NCI-H1694 (cell line): ENCODE results near the gene OR10G3.

ENCODE experiments used
- DNase-seq: peaks from one replicate; lab custom pipeline; 2025; lab: John Stamatoyannopoulos, UW

The OR10G3 gene

DNA sequence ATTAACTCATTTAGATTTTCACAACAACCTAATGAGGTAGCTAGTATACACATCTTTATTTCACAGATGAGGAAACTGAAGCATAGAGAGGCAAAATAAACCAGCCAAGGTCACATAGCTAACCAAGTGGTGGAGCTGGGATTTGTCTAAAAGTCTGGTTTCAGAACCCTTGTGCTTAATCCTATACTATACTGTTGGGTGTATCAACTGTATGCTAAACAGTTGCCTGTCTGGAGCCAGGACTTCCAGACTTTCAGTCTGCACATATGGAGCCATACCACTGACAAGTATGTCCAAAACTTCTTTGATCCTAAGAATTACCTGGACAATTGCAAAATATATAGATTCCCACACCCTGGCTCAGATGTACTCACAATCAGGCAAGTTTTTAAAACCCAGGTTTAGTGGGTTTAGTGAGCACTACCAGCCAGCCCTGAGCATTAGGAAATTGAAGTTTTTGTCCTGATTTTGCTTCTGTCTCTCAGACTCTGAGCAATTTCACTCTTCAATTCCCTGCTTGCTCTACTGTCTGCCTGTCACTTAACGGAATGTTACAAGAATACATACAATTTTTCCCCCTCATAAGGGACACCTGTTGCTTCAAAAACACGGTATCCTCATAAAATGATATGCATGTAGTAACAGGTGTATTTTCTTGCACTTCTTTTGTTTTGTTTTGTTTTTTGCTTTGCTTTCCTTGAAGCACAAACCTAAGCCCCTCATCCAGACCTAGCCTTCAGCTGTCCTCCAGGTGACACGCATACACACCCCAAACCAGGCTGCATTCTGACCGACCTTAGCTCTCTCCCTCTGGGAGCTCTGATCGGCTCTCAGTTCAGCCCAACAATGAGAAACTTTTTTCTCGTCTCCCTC lies 44.1 kb downstream of the OR10G3 start:
- DNase-seq, result no peak

DNA sequence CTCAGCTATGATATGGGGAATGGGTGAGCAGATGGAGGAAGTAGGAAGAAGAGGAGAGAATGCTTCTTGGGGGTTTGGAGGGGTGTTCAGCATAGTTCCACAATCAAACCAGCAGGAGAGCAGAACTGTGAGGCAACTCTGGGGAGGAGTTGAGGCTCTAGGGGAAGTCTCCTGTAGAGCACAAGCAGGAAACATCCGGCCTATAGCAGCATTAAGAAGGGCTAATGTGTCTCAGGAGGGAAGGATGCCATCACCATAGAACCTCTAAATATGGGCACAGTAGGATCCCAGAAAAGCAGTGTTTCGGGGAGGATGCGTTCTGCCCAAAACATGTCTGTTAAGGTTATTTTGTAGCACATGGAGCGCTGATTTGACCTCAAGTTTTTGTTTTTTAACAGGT lies 45.3 kb downstream of the OR10G3 start:
- no peak for DNase-seq

DNA sequence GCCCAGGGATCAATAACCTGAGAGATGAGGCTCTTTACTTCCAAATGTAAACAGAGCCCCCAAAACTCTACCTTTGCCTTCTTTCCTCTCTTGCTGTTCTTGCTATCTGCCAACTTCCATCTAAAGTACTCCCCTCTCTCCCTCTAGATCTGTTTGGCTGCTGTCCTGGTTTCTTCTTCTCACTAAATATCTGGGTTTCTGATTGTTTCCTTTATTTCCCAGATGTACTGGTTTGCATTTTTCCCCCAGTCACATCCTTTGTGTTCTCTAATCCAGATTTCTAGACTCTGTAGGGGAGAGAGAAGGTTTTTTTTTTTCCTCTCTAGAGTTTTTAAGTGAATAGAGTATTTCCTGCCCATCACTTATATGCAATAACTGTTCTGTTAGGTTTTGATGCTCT lies 46.6 kb downstream of the OR10G3 start:
- no peak for DNase-seq

- DNase-seq, result no peak
These were observed 50.4 kb downstream of the OR10G3 start for GRCh38 chr14:21529515-21529914.

DNA sequence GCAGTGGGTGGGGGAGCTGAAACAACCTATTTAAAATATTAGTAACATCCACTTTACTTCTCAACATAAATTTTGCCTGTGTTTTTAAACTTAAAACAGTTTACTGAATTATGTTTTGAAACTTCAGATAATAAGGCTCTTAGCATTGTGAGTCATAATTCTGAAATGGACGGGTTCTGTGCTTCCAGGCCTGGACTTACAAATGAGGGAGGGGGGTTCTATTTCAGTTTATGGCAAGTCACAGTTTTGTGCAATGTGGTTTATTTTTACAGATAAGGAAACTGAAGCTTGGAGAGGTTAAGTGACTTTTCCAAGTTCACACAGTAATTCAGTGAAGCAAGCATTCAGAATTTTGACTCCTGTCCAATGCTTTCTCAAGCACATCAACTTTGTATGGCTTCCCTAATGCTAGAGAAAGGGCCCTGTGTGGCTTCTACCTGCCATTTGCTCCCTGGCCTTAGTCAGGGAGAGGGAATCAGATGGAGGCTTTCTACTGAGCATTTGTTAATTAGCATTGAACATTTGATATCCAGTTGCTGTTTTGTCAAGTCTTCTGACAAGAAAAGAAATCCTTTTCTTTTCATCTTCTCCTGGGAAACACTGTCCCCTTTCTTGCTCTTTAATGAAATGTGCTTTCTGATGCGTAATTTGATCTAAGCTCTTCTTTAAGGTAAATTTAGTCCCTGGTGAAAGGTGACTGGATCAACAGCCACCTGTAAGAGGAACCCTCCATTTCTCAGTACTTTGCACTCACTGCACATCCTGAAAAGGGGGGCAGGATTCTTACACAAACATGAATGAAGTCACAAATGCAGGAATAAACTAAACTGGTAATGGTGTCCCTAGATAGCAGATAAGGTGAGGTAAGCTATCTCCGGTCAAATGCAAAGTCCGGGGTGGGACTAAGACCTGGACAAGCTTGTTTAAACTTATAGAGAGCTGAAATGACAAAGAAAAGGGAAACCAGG lies 51.2 kb downstream of the OR10G3 start:
- DNase-seq, result no peak

- no peak for DNase-seq
These were observed 52.6 kb downstream of the OR10G3 start for GRCh38 chr14:21527318-21527679.

DNA sequence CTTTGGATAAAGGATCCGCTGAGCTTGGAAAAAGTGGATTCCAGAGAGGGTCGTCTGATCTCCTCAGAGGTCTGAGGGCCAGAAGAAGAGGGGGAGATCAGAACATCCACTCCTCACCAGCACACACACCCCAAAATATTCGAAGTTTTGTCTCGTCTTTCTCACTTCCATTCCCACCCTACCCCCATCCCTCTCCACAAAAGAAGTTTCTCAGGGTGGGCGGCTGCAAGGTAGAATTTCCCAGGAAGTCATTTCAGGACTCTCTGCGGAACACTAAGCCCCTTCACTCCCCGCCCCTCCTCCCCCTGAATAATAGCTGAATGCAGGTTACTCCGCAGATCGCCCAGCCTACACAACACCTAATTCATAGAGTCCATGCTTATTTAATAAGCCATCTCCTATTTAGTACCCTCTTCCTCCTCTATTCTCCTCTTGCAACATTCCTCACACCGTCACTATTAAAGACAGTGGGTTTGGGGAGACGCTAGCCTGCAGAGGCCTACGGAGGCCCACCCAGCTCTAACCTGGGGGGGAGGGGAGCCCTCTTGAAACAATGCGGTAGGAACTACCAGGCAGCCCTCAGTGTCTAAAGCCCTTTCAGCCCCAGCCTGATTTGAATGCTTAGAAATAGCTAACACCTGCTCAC lies 53.1 kb downstream of the OR10G3 start:
- no peak for DNase-seq

DNA sequence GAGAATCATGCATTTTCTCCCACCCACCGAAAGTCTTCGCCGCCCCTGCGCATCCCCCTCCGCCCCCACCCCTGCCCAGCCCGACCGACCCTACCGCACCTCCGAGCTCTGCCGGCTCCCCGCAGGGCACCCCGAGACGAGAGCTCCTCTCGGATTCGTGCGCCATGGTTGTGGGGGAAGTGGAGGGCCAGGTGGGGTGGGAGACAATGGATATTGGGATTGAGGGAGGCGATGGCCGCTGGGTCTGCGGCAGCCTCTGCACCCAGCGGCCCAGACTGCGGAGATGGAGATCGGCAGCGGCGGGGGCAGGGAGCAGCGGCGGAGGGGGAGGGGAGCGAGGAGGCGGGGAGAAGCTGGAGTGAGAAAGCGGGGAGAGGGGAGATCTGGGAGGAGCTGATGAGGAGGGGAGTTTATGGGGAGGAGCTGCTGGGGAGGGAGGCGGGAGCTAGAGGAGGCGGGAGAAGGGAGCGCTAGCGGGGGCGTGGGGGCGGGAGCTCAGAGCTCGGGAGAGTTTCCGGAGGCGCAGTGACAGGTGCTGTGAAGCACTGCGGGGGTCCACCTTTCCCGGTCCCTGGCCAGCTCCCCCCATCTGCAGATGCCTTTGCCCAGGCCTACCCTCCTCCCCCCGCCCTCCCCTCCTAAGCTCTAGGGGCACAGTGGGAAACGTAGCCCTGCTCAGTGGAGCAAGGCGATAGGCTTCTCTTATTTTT lies 53.8 kb downstream of the OR10G3 start, which contains the start of gene SALL2:
TSS of gene SALL2 (minus strand) at position 385 of the 710 bp plus-strand sequence. CDS start at position 166, 219 bp downstream.
- peak; percentile 92 for DNase-seq

GRCh38 chr14:21525571-21525961 lies 54.3 kb downstream of the OR10G3 start:
- no peak for DNase-seq

DNA sequence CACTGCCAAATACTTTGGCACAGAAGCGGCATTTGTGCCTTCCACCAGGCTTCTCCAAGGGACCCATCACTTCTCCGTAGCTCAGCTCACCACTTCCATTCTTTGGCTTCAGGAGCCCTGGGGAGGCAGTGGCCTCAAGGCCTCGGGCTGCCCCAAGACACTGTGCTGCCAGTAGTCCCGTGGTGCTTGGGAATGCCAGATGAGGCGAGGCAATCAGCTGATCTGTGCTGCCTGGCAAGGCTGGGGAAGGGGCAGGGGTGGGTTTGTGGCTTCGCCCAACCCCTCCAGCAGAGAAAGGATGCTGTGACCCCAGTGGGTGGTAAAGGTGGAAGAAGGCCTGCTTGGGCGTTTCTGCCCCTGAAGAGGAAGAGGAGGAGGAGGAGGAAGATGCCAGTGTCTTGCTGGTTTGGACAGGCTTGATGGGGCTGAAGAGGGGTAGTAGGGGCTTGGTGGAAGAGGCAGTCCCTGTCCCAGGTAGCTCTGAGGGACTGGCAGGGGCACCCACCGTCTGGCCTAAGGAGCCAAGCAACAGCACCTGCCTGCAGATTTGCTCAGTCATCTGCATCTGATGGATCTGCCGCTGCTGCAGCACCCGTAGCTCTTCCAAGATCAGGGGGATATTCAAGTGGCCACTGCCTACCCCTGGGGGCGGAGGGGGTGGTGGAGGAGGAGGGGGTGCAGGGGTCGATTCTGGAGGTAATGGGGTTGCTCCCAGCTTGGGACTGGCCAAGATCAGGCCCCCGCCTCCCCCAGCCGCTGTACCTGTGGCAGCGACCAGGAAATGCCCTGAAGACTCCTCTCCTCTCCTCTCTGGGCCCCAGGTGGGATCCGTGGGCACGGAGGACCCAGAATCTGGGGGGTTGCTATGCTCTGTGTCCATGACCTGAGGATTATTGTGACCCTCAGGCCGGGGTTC lies 55.0 kb downstream of the OR10G3 start:
- no peak for DNase-seq

DNA sequence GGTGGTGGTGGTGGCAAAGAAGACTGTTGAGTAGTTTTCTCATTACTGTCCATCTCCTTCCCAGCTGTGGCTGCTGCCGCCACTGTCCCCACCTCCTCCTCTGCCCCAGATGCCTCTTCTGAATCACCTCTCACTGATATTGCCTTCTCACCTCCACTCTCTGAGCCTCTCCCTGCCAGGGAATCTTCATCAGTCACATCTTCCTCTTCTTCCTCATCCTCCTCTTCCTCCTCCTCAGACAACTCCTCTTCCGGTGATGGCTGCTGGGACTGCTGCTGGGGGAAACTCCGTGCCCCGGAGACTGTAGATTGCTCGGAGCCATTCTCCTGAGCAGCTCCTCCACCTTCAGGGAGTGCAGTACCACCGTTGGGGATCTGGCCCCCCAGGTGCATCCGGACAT lies 56.7 kb downstream of the OR10G3 start:
- DNase-seq, result no peak

- DNase-seq, result no peak
These were observed 58.4 kb downstream of the OR10G3 start for GRCh38 chr14:21521501-21521900.

DNA sequence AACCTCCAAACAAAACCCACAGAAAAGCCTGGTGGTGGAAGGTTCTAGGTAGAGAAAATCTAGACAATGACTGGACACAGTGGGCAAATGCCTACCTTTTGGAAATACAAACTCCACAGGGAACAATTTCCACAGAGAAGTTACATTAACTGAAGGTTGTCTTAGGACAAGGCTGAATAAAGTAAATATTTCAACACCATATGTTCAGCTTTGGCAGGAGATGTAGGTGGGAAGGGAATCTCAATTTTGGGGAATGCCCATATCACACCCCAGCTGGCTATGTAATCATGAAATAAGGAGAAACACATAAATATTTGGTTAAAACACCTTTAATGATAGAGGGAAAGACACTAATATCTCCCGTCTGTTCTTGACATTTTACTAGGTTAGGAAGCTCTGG lies 59.1 kb downstream of the OR10G3 start:
- DNase-seq, result no peak

GRCh38 chr14:21518725-21519124 lies 61.2 kb downstream of the OR10G3 start:
- DNase-seq, result no peak
